Duodenal mucosa (tissue), 2 donors: ENCODE results near the gene SPSB3.
A peak's percentile ranks its signal among the peaks of the same experiment; 100 is the strongest.

Experiments used
- H3K27ac ChIP-seq: one replicate; pipeline ENCODE4 v1.7.0; 2013; ENCODE audit warnings: low read depth, low read length
- H3K27me3 ChIP-seq, 2 donors: one replicate each; pipeline ENCODE4 v1.7.0; 2013; ENCODE audit warnings: low read length in 2 of 2, control low read depth in 1 of 2; ENCODE audit not compliant: insufficient read depth in 2 of 2, control insufficient read depth in 1 of 2
- H3K36me3 ChIP-seq, 2 donors: one replicate each; pipeline ENCODE4 v1.7.0; 2013; ENCODE audit warnings: low read length in 2 of 2, control low read depth in 1 of 2; ENCODE audit not compliant: insufficient read depth in 2 of 2, control insufficient read depth in 1 of 2
- H3K4me1 ChIP-seq, 2 donors: one replicate each; pipeline ENCODE4 v1.7.0; 2013; ENCODE audit warnings: low read length in 2 of 2, control low read depth in 1 of 2; ENCODE audit not compliant: insufficient read depth in 2 of 2, control insufficient read depth in 1 of 2
- H3K4me3 ChIP-seq, 2 donors: one replicate each; pipeline ENCODE4 v1.7.0; 2013; ENCODE audit warnings: low read length in 2 of 2, low read depth in 1 of 2
- H3K9ac ChIP-seq, 2 donors: one replicate each; pipeline ENCODE4 v1.7.0; 2013; ENCODE audit warnings: low read length in 2 of 2, low read depth in 1 of 2
- H3K9me3 ChIP-seq, 2 donors: one replicate each; pipeline ENCODE4 v1.7.0; 2013; ENCODE audit warnings: low read length in 2 of 2, control low read depth in 1 of 2; ENCODE audit not compliant: control insufficient read depth in 1 of 2

SPSB3 gene

DNA sequence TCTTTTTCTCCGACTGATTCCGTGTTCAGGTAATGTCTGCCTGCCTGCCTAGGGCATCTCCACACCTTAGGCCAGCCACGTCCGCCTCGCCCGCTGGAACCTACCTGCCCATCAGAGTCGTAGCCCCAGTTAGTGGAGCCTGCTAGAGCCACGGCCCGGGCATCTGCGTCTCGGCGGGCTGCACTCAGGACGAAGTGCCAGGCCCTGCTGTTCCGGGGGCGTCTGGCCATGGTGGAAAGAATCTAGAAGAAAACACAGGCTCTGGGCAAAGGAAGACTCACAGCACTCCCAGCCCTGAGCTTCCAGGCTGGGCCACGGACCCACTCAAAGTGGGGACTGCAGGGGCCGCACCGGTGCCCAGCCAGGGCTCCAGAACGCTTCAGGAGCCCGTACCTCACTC, 1.1 kb downstream of the SPSB3 start:
- Histone ChIP-seq H3K36me3 (peaks cover 4 to 46% of the 10 kb centered on the region in 2 donors), H3K9me3 (no peaks in the 10 kb centered on the region), H3K27ac (no peak overlapping the region), H3K9ac (peak overlapping the region; percentile 48 to 63), H3K4me3 (peak overlapping the region; percentile 76 to 80), H3K27me3 (no peaks in the 10 kb centered on the region), H3K4me1 (peaks cover 8 to 23% of the 10 kb centered on the region in 2 donors)

DNA sequence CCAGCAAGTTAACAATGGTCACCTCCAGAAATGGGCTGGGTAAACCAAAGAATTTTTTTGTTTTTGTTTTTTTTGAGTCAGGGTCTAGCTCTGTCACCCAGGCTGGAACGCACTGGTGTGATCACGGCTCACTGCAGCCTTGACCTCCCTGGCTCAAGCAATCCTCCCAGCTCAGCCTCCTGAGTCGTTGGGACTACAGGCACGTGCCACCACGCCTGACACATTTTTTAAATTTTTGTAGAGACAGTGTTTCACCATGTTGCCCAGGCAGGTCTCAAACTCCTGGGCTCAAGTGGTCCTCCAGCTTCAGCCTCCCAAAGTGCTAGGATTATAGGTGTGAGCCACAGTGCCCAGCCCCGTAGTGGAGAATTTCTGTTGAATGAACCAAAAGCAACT, 1.7 kb downstream of the SPSB3 start:
- H3K9ac ChIP-seq = no peak overlapping the region
- peaks cover 7 to 48% of the 10 kb centered on the region in 2 donors for H3K36me3 ChIP-seq

DNA sequence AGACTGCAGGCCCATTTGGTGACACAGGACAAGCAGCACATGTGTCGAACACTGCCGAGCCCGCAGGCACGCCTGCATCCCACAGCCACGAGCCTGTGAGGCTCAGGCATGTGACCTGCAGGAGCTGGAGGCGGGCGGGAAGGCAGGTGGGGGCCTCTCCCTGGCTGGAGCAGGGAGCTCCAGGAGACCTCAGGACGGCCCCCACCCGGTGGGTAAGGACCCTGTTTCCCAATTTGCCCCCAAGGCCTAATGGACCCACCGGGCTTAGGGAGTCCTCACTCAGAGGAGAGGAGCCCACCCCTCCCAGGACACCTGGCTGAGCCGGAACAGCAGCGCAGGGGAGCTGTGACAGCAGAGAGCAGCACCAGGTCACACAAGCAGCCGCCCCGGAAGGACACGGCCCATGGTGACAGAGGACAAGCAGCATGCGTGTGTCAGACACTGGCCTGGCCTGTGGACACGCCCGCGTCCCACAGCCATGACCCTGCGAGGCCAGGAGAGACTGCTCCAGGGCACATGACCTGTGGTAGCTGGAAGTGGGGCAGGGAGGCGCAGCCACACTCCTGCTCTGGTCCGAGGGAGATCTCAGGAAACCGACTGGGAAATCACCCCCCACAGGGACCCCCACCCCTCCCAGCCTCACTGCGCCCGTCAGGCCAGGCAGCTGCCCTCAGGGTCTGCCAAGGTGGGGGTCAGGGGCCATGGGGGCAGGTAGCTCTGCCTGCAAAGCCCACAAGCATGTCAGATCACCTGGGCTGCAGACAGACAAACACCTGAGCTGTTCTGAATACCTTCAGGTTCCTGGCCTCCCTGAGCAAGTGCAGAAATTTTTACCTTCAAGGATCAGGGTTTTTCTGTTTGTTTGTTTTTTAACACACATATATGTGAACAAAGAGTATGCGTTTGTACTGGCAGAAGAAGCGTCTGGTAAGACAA, 2.4 kb downstream of the SPSB3 start:
- H3K36me3 ChIP-seq = peaks cover 7 to 51% of the 10 kb centered on the region in 2 donors
- no peak overlapping the region for H3K27ac ChIP-seq
- H3K4me1 ChIP-seq = peaks cover 8 to 20% of the 10 kb centered on the region in 2 donors
- no peak overlapping the region for H3K9ac ChIP-seq
- H3K4me3 ChIP-seq = no peak overlapping the region
- H3K9me3 ChIP-seq = no peaks in the 10 kb centered on the region
- no peaks in the 10 kb centered on the region for H3K27me3 ChIP-seq

More for the DNA sequence above, 1.7 kb downstream of the SPSB3 start:
- Histone ChIP-seq H3K27ac (no peak overlapping the region), H3K27me3 (no peaks in the 10 kb centered on the region), H3K4me1 (peaks cover 8 to 23% of the 10 kb centered on the region in 2 donors), H3K9me3 (no peaks in the 10 kb centered on the region), H3K4me3 (no peak overlapping the region)

- Histone ChIP-seq H3K27me3 (no peaks in the 10 kb centered on the region), H3K9ac (no peak overlapping the region), H3K36me3 (peaks cover 7 to 51% of the 10 kb centered on the region in 2 donors), H3K27ac (no peak overlapping the region), H3K4me1 (peaks cover 14 to 25% of the 10 kb centered on the region in 2 donors), H3K9me3 (no peaks in the 10 kb centered on the region), H3K4me3 (no peak overlapping the region)
Measured at GRCh38 chr16:1779234-1779701, 3.1 kb downstream of the SPSB3 start.

GRCh38 chr16:1778200-1779179, 3.9 kb downstream of the SPSB3 start:
- no peak overlapping the region for H3K4me3 ChIP-seq
- no peaks in the 10 kb centered on the region for H3K9me3 ChIP-seq
- no peak overlapping the region for H3K27ac ChIP-seq
- H3K4me1 ChIP-seq = peaks cover 20 to 27% of the 10 kb centered on the region in 2 donors
- no peak overlapping the region for H3K9ac ChIP-seq
- H3K36me3 ChIP-seq = peaks cover 7 to 51% of the 10 kb centered on the region in 2 donors
- no peaks in the 10 kb centered on the region for H3K27me3 ChIP-seq

- no peaks in the 10 kb centered on the region for H3K9me3 ChIP-seq
- no peak overlapping the region for H3K9ac ChIP-seq
- peaks cover 20 to 27% of the 10 kb centered on the region in 2 donors for H3K4me1 ChIP-seq
- no peaks in the 10 kb centered on the region for H3K27me3 ChIP-seq
- no peak overlapping the region for H3K4me3 ChIP-seq
- H3K27ac ChIP-seq = no peak overlapping the region
- peaks cover 7 to 51% of the 10 kb centered on the region in 2 donors for H3K36me3 ChIP-seq
Measured at GRCh38 chr16:1777375-1778199, 4.8 kb downstream of the SPSB3 start.

DNA sequence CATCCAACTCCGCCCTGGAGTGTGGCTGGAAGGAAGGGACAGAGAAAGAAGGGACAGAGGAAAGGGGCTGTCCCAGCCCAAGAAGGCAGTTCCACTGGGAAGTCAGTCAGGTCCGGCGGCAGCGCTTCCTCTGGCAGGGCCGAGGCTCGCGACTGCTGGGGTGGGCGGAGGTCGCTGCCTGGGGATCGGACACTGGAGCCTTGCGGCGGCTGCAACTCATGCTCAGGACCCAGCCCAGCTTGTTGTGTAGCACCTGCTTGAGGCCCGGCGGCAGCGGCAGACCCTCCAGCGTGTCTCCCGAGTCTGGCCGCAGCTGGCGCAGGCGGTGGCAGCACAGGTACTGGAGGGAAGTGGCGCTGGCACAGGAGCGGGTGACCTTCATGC, 5.4 kb downstream of the SPSB3 start:
- Histone ChIP-seq H3K9ac (no peak overlapping the region), H3K4me3 (no peak overlapping the region), H3K27ac (no peak overlapping the region), H3K27me3 (no peaks in the 10 kb centered on the region), H3K4me1 (peaks cover 20 to 33% of the 10 kb centered on the region in 2 donors), H3K36me3 (peaks cover 7 to 51% of the 10 kb centered on the region in 2 donors), H3K9me3 (no peaks in the 10 kb centered on the region)

- Histone ChIP-seq H3K4me3 (no peak overlapping the region), H3K27ac (no peak overlapping the region), H3K4me1 (peaks cover 20 to 33% of the 10 kb centered on the region in 2 donors), H3K36me3 (peaks cover 7 to 51% of the 10 kb centered on the region in 2 donors), H3K27me3 (no peaks in the 10 kb centered on the region), H3K9ac (no peak overlapping the region), H3K9me3 (no peaks in the 10 kb centered on the region)
Measured at GRCh38 chr16:1776672-1776955, 5.8 kb downstream of the SPSB3 start.

- H3K4me1 ChIP-seq = peaks cover 15 to 28% of the 10 kb centered on the region in 2 donors
- H3K36me3 ChIP-seq = peaks cover 7 to 50% of the 10 kb centered on the region in 2 donors
- H3K27me3 ChIP-seq = no peaks in the 10 kb centered on the region
- no peaks in the 10 kb centered on the region for H3K9me3 ChIP-seq
- H3K9ac ChIP-seq = no peak overlapping the region
- H3K27ac ChIP-seq = no peak overlapping the region
- no peak overlapping the region for H3K4me3 ChIP-seq
Measured at GRCh38 chr16:1775846-1776671, 6.3 kb downstream of the SPSB3 start.
